ENCODE measurements around the gene STRIP1. TPM values are rescaled to one million over a fixed set of nuclear protein-coding genes. Genes with fewer than 3 reads are reported as not detected.

Gene STRIP1
- total RNA-seq, 2 donors from 2014 or later, result 64.9 to 66.1 TPM

GRCh38 chr1:110056776-110057175 lies 22.4 kb downstream of the STRIP1 start:
- Histone ChIP-seq H3K27me3 (ENCODE audit: control insufficient read depth, insufficient read depth, low read length, poor library complexity, severe bottlenecking) (no peaks in the 10 kb centered on the region), H3K4me1 (ENCODE audit: control insufficient read depth, insufficient read depth, low read length) (peaks cover 5% of the 10 kb centered on the region), H3K9me3 (ENCODE audit: control insufficient read depth, low read length) (no peaks in the 10 kb centered on the region), H3K4me3 (ENCODE audit: low read length) (no peak overlapping the region), H3K9ac (ENCODE audit: extremely low read depth, low read length, poor library complexity, severe bottlenecking) (no peak overlapping the region), H3K27ac (ENCODE audit: low read depth, low read length) (no peak overlapping the region), H3K36me3 (ENCODE audit: control insufficient read depth, insufficient read depth, low read length) (peaks cover 71% of the 10 kb centered on the region)
- H3K27ac Mint-ChIP-seq, result no peak overlapping the region
- DNase-seq, result no peak
- H3K4me3 Mint-ChIP-seq, result no peak overlapping the region
- no peaks in the 10 kb centered on the region for H3K9me3 Mint-ChIP-seq
- TF ChIP-seq CTCF (conservative IDR thresholded peaks at IDR 0.05), result no peak
- 88 to 94% methylated on average over 2 to 3 of the region's 3 CpGs for WGBS, 2 experiments (ENCODE audit: insufficient coverage in 1 of 2, insufficient read length in 1 of 2)
- H3K27me3 Mint-ChIP-seq (ENCODE audit: insufficient read depth), result no peaks in the 10 kb centered on the region
- peaks cover 69% of the 10 kb centered on the region for H3K36me3 Mint-ChIP-seq (ENCODE audit: low read depth)
- H3K4me1 Mint-ChIP-seq, result peaks cover 3% of the 10 kb centered on the region

GRCh38 chr1:110057963-110058518 lies 23.6 kb downstream of the STRIP1 start:
- H3K9me3 Mint-ChIP-seq, result no peaks in the 10 kb centered on the region
- no peaks in the 10 kb centered on the region for H3K27me3 Mint-ChIP-seq (ENCODE audit: insufficient read depth)
- Histone ChIP-seq H3K27me3 (ENCODE audit: control insufficient read depth, insufficient read depth, low read length, poor library complexity, severe bottlenecking) (no peaks in the 10 kb centered on the region), H3K4me3 (ENCODE audit: low read length) (no peak overlapping the region), H3K27ac (ENCODE audit: low read depth, low read length) (no peak overlapping the region), H3K9me3 (ENCODE audit: control insufficient read depth, low read length) (no peaks in the 10 kb centered on the region), H3K36me3 (ENCODE audit: control insufficient read depth, insufficient read depth, low read length) (peaks cover 65% of the 10 kb centered on the region), H3K4me1 (ENCODE audit: control insufficient read depth, insufficient read depth, low read length) (peaks cover 5% of the 10 kb centered on the region), H3K9ac (ENCODE audit: extremely low read depth, low read length, poor library complexity, severe bottlenecking) (no peak overlapping the region)
- WGBS, 2 experiments (ENCODE audit: insufficient coverage in 1 of 2, insufficient read length in 1 of 2), result 83 to 94% methylated on average over 4 to 7 of the region's 7 CpGs
- H3K27ac Mint-ChIP-seq, result no peak overlapping the region
- H3K4me3 Mint-ChIP-seq, result no peak overlapping the region
- peaks cover 3% of the 10 kb centered on the region for H3K4me1 Mint-ChIP-seq
- no peak for DNase-seq
- peaks cover 62% of the 10 kb centered on the region for H3K36me3 Mint-ChIP-seq (ENCODE audit: low read depth)
- TF ChIP-seq CTCF (conservative IDR thresholded peaks at IDR 0.05), result no peak

GRCh38 chr1:110058591-110058990 lies 24.2 kb downstream of the STRIP1 start:
- no peak overlapping the region for H3K4me3 ChIP-seq (ENCODE audit: low read length)
- peaks cover 60% of the 10 kb centered on the region for H3K36me3 Mint-ChIP-seq (ENCODE audit: low read depth)
- no peaks in the 10 kb centered on the region for H3K27me3 ChIP-seq (ENCODE audit: control insufficient read depth, insufficient read depth, low read length, poor library complexity, severe bottlenecking)
- no peaks in the 10 kb centered on the region for H3K9me3 ChIP-seq (ENCODE audit: control insufficient read depth, low read length)
- H3K9ac ChIP-seq (ENCODE audit: extremely low read depth, low read length, poor library complexity, severe bottlenecking), result no peak overlapping the region
- 88% methylated on average over 1 of the region's 1 CpG; no CpG with 5 or more reads in 1 of the 2 experiments for WGBS, 2 experiments (ENCODE audit: insufficient coverage in 1 of 2, insufficient read length in 1 of 2)
- no peak for DNase-seq
- no peak overlapping the region for H3K27ac ChIP-seq (ENCODE audit: low read depth, low read length)
- H3K27ac Mint-ChIP-seq, result no peak overlapping the region
- no peak for TF ChIP-seq CTCF (conservative IDR thresholded peaks at IDR 0.05)
- H3K4me1 Mint-ChIP-seq, result peaks cover 3% of the 10 kb centered on the region
- H3K9me3 Mint-ChIP-seq, result no peaks in the 10 kb centered on the region
- H3K36me3 ChIP-seq (ENCODE audit: control insufficient read depth, insufficient read depth, low read length), result peaks cover 60% of the 10 kb centered on the region
- H3K27me3 Mint-ChIP-seq (ENCODE audit: insufficient read depth), result peaks cover 2% of the 10 kb centered on the region
- H3K4me3 Mint-ChIP-seq, result no peak overlapping the region
- peaks cover 5% of the 10 kb centered on the region for H3K4me1 ChIP-seq (ENCODE audit: control insufficient read depth, insufficient read depth, low read length)

Measured in endodermal cell (in vitro differentiated cells).